HG03159 (cell line): ENCODE results near the gene RIPK4.
"Not testable (repeated sequence)": the region's sequence is repeated elsewhere in the genome, so short reads cannot be mapped to it uniquely, and the experiment has no call there.

ENCODE experiments used
- ATAC-seq: cut with Tn5 transposase; IDR thresholded peaks from one replicate; pipeline ENCODE4 v1.9.1; 2021; ENCODE audit warnings: mild to moderate bottlenecking, moderate library complexity; ENCODE audit not compliant: unreplicated experiment

RIPK4 gene

GRCh38 chr21:41703857-41704501 lies 62.9 kb downstream of the RIPK4 start:
- no peak for ATAC-seq

GRCh38 chr21:41701749-41702148 lies 65.1 kb downstream of the RIPK4 start:
- ATAC-seq, result no peak

GRCh38 chr21:41699311-41699710 lies 67.5 kb downstream of the RIPK4 start:
- ATAC-seq, result no peak

- no peak for ATAC-seq
These were observed 68.8 kb downstream of the RIPK4 start for GRCh38 chr21:41698071-41698470.

- no peak for ATAC-seq
These were observed 71.3 kb downstream of the RIPK4 start for GRCh38 chr21:41695513-41695912.

GRCh38 chr21:41694042-41694441 lies 72.8 kb downstream of the RIPK4 start:
- not testable (repeated sequence) for ATAC-seq

GRCh38 chr21:41692185-41692565 lies 74.7 kb downstream of the RIPK4 start:
- ATAC-seq, result no peak

GRCh38 chr21:41691205-41692184 lies 75.4 kb downstream of the RIPK4 start:
- no peak for ATAC-seq
